PC-3 (cell line): Measurements from ENCODE around the gene SP100.

Experiments used
- CTCF ChIP-seq: fragments of 300-600 bp; sonication (generic); conservative IDR thresholded peaks from 2 replicates; pipeline ENCODE4 v1.5.1; 2017; ENCODE audit warnings: antibody characterized with exemption, low read depth, mild to moderate bottlenecking, low read length
- EZH2 ChIP-seq: fragments of 300-600 bp; sonication (generic); IDR thresholded peaks from one replicate; pipeline ENCODE4 v1.6.1; 2017; ENCODE audit warnings: antibody characterized with exemption, mild to moderate bottlenecking, low read length; ENCODE audit not compliant: unreplicated experiment

GRCh38 chr2:230569298-230569697 lies 153.3 kb downstream of the SP100 start:
- TF ChIP-seq CTCF (no peak), EZH2 (no peak)
